SJSA1 (cell line): ENCODE data around the gene SHB. TPM values are rescaled to one million over a fixed set of nuclear protein-coding genes. Genes with fewer than 3 reads are reported as not detected.

ENCODE experiments used
- DNase-seq, 2 experiments: peaks; one replicate each; pipeline ENCODE4 v3.0.0-alpha.2; 2015 to 2020; ENCODE audit warnings: low spot score in 2 of 2, low read depth in 1 of 2
- H3K27ac ChIP-seq: fragments of 250-450 bp; sonication (Bioruptor Pico); 2 replicates; pipeline ENCODE4 v1.5.1; 2020; ENCODE audit warnings: mild to moderate bottlenecking, moderate library complexity
- H3K27me3 ChIP-seq: fragments of 250-450 bp; sonication (Bioruptor Pico); replicated peaks from 2 replicates; pipeline ENCODE4 v1.5.1; 2020; ENCODE audit warnings: mild to moderate bottlenecking, moderate library complexity
- H3K36me3 ChIP-seq: fragments of 250-450 bp; sonication (Bioruptor Pico); 2 replicates; pipeline ENCODE4 v1.5.1; 2020; ENCODE audit warnings: mild to moderate bottlenecking
- H3K4me1 ChIP-seq: fragments of 250-450 bp; sonication (Bioruptor Pico); replicated peaks from 2 replicates; pipeline ENCODE4 v1.6.1; 2021; ENCODE audit warnings: mild to moderate bottlenecking
- H3K4me3 ChIP-seq: fragments of 250-450 bp; sonication (Bioruptor Pico); 2 replicates; pipeline ENCODE4 v1.5.1; 2020; ENCODE audit warnings: mild to moderate bottlenecking
- H3K9me3 ChIP-seq: fragments of 250-450 bp; sonication (Bioruptor Pico); replicated peaks from 2 replicates; pipeline ENCODE4 v1.5.1; 2020; ENCODE audit warnings: mild to moderate bottlenecking
- total RNA-seq: library from RNA; depleted of rRNA; stranded (reverse); fragments of >200 nt; shearing (Covaris generic); gene quantifications from 2 replicates; pipeline ENCODE4 v1.2.3, GENCODE V29; 2014

The SHB gene
- total RNA-seq, 1 experiment from 2014 or later, result 19.3 TPM

- Histone ChIP-seq H3K4me3 (no peak overlapping the region), H3K9me3 (no peaks in the 10 kb centered on the region), H3K27ac (no peak overlapping the region), H3K27me3 (no peaks in the 10 kb centered on the region), H3K4me1 (peaks cover 29% of the 10 kb centered on the region), H3K36me3 (peaks cover 6% of the 10 kb centered on the region; the same call in 1 of the 2 replicates)
- no peak for DNase-seq
These were observed 67.6 kb downstream of the SHB start for GRCh38 chr9:38001430-38001829.

GRCh38 chr9:38000735-38001134 lies 68.3 kb downstream of the SHB start:
- H3K9me3 ChIP-seq, result no peaks in the 10 kb centered on the region
- no peak overlapping the region for H3K27ac ChIP-seq
- H3K4me3 ChIP-seq, result no peak overlapping the region
- peaks cover 36% of the 10 kb centered on the region for H3K4me1 ChIP-seq
- DNase-seq, result no peak
- no peaks in the 10 kb centered on the region for H3K27me3 ChIP-seq
- peaks cover 6% of the 10 kb centered on the region; the same call in 1 of the 2 replicates for H3K36me3 ChIP-seq

GRCh38 chr9:38000332-38000731 lies 68.7 kb downstream of the SHB start:
- H3K4me1 ChIP-seq, result peaks cover 40% of the 10 kb centered on the region
- peaks cover 6% of the 10 kb centered on the region; the same call in 1 of the 2 replicates for H3K36me3 ChIP-seq
- H3K4me3 ChIP-seq, result no peak overlapping the region
- no peak for DNase-seq
- H3K27me3 ChIP-seq, result no peaks in the 10 kb centered on the region
- H3K27ac ChIP-seq, result no peak overlapping the region
- no peaks in the 10 kb centered on the region for H3K9me3 ChIP-seq

GRCh38 chr9:37999588-38000189 lies 69.3 kb downstream of the SHB start:
- Histone ChIP-seq H3K27me3 (no peaks in the 10 kb centered on the region), H3K9me3 (no peaks in the 10 kb centered on the region), H3K4me3 (no peak overlapping the region), H3K4me1 (peaks cover 46% of the 10 kb centered on the region), H3K27ac (no peak overlapping the region), H3K36me3 (peaks cover 6% of the 10 kb centered on the region; the same call in 1 of the 2 replicates)
- no peak for DNase-seq

GRCh38 chr9:37998881-37999587 lies 70.0 kb downstream of the SHB start:
- no peak overlapping the region for H3K4me3 ChIP-seq
- H3K9me3 ChIP-seq, result no peaks in the 10 kb centered on the region
- no peaks in the 10 kb centered on the region for H3K27me3 ChIP-seq
- peaks cover 6% of the 10 kb centered on the region; the same call in 1 of the 2 replicates for H3K36me3 ChIP-seq
- DNase-seq, result no peak
- no peak overlapping the region for H3K27ac ChIP-seq
- peaks cover 51% of the 10 kb centered on the region for H3K4me1 ChIP-seq

- no peaks in the 10 kb centered on the region for H3K9me3 ChIP-seq
- no peak for DNase-seq
- peaks cover 51% of the 10 kb centered on the region for H3K4me1 ChIP-seq
- H3K27me3 ChIP-seq, result no peaks in the 10 kb centered on the region
- H3K27ac ChIP-seq, result no peak overlapping the region
- H3K4me3 ChIP-seq, result no peak overlapping the region
- H3K36me3 ChIP-seq, result peaks cover 6% of the 10 kb centered on the region; the same call in 1 of the 2 replicates
These were observed 71.2 kb downstream of the SHB start for GRCh38 chr9:37997636-37998374.

- Histone ChIP-seq H3K4me1 (peaks cover 51% of the 10 kb centered on the region), H3K9me3 (no peaks in the 10 kb centered on the region), H3K36me3 (peaks cover 6% of the 10 kb centered on the region; the same call in 1 of the 2 replicates), H3K27ac (no peak overlapping the region), H3K27me3 (no peaks in the 10 kb centered on the region), H3K4me3 (no peak overlapping the region)
- DNase-seq, result no peak
These were observed 72.2 kb downstream of the SHB start for GRCh38 chr9:37996819-37997217.

- peaks cover 3% of the 10 kb centered on the region for H3K36me3 ChIP-seq
- H3K27me3 ChIP-seq, result no peaks in the 10 kb centered on the region
- DNase-seq, result no peak
- peaks cover 51% of the 10 kb centered on the region for H3K4me1 ChIP-seq
- H3K4me3 ChIP-seq, result no peak overlapping the region
- no peak overlapping the region for H3K27ac ChIP-seq
- no peaks in the 10 kb centered on the region for H3K9me3 ChIP-seq
These were observed 72.8 kb downstream of the SHB start for GRCh38 chr9:37995961-37996818.

- DNase-seq, result no peak
- H3K27ac ChIP-seq, result no peak overlapping the region
- H3K4me1 ChIP-seq, result peaks cover 48% of the 10 kb centered on the region
- no peak overlapping the region for H3K4me3 ChIP-seq
- H3K27me3 ChIP-seq, result no peaks in the 10 kb centered on the region
- H3K36me3 ChIP-seq, result peaks cover 3% of the 10 kb centered on the region
- no peaks in the 10 kb centered on the region for H3K9me3 ChIP-seq
These were observed 73.7 kb downstream of the SHB start for GRCh38 chr9:37995348-37995737.

- no peaks in the 10 kb centered on the region; the same call in none of the 2 replicates for H3K36me3 ChIP-seq
- peak; percentile 41 to 69 for DNase-seq
- no peak overlapping the region for H3K4me3 ChIP-seq
- no peaks in the 10 kb centered on the region for H3K27me3 ChIP-seq
- peaks cover 46% of the 10 kb centered on the region for H3K4me1 ChIP-seq
- H3K9me3 ChIP-seq, result no peaks in the 10 kb centered on the region
- peak overlapping the region; percentile 67; the same call in 1 of the 2 replicates for H3K27ac ChIP-seq
These were observed 74.2 kb downstream of the SHB start for GRCh38 chr9:37994639-37995347.

GRCh38 chr9:37992924-37993349 lies 76.1 kb downstream of the SHB start:
- Histone ChIP-seq H3K9me3 (no peaks in the 10 kb centered on the region), H3K4me3 (no peak overlapping the region), H3K27me3 (no peaks in the 10 kb centered on the region), H3K27ac (no peak overlapping the region), H3K36me3 (peaks cover 2% of the 10 kb centered on the region), H3K4me1 (peaks cover 38% of the 10 kb centered on the region)
- DNase-seq, result no peak

- no peak overlapping the region for H3K27ac ChIP-seq
- DNase-seq, result no peak
- H3K4me1 ChIP-seq, result peaks cover 48% of the 10 kb centered on the region
- H3K36me3 ChIP-seq, result peaks cover 11% of the 10 kb centered on the region
- no peaks in the 10 kb centered on the region for H3K9me3 ChIP-seq
- no peak overlapping the region for H3K4me3 ChIP-seq
- no peaks in the 10 kb centered on the region for H3K27me3 ChIP-seq
These were observed 78.5 kb downstream of the SHB start for GRCh38 chr9:37990404-37991015.
